HEK293 (cell line): ENCODE measurements around the gene KRT71.
A peak's percentile ranks its signal among the peaks of the same experiment; 100 is the strongest.

Experiments
- HOXA7 ChIP-seq: sonication (generic); formaldehyde crosslinking; IDR thresholded peaks from 2 replicates; pipeline ENCODE4 v1.8.1; 2022; ENCODE audit warnings: missing genetic modification reagents, borderline replicate concordance
- KLF16 ChIP-seq: fragments of 450-650 bp; formaldehyde crosslinking; IDR thresholded peaks from 2 replicates; pipeline ENCODE4 v1.5.1; 2017; ENCODE audit warnings: missing biosample characterization, missing genetic modification characterization
- KLF8 ChIP-seq: fragments of 450-650 bp; formaldehyde crosslinking; IDR thresholded peaks from 2 replicates; pipeline ENCODE4 v1.5.1; 2016; ENCODE audit warnings: missing biosample characterization, missing genetic modification characterization
- PRDM1 ChIP-seq: fragments of 450-650 bp; formaldehyde crosslinking; IDR thresholded peaks from 2 replicates; pipeline ENCODE4; 2016; ENCODE audit warnings: missing biosample characterization, missing genetic modification characterization
- SCRT2 ChIP-seq: fragments of 450-650 bp; formaldehyde crosslinking; IDR thresholded peaks from 2 replicates; pipeline ENCODE4 v1.5.1; 2016; ENCODE audit warnings: missing biosample characterization, missing genetic modification characterization
- SP7 ChIP-seq: fragments of 450-650 bp; formaldehyde crosslinking; IDR thresholded peaks from 2 replicates; pipeline ENCODE4 v1.5.1; 2016; ENCODE audit warnings: missing biosample characterization, missing genetic modification characterization
- YY2 ChIP-seq: fragments of 450-650 bp; formaldehyde crosslinking; IDR thresholded peaks from 2 replicates; pipeline ENCODE4 v1.5.1; 2016; ENCODE audit warnings: missing biosample characterization, missing genetic modification characterization
- ZBTB17 ChIP-seq: fragments of 450-650 bp; formaldehyde crosslinking; IDR thresholded peaks from 2 replicates; pipeline ENCODE4 v1.5.1; 2016; ENCODE audit warnings: missing biosample characterization, missing genetic modification characterization
- ZBTB21 ChIP-seq: fragments of 450-650 bp; formaldehyde crosslinking; IDR thresholded peaks from 2 replicates; pipeline ENCODE4 v1.5.1; 2017; ENCODE audit warnings: missing biosample characterization, missing genetic modification characterization
- ZEB2 ChIP-seq: fragments of 450-650 bp; formaldehyde crosslinking; IDR thresholded peaks from 2 replicates; pipeline ENCODE4 v1.5.1; 2016; ENCODE audit warnings: missing biosample characterization, missing genetic modification characterization
- ZFHX2 ChIP-seq: fragments of 450-650 bp; formaldehyde crosslinking; conservative IDR thresholded peaks from 2 replicates; pipeline ENCODE4 v1.5.1; 2016; ENCODE audit warnings: missing biosample characterization, missing genetic modification characterization
- ZFP37 ChIP-seq: fragments of 450-650 bp; formaldehyde crosslinking; IDR thresholded peaks from 2 replicates; pipeline ENCODE4 v1.5.1; 2016; ENCODE audit warnings: missing biosample characterization, missing genetic modification characterization
- ZFP41 ChIP-seq: fragments of 450-650 bp; formaldehyde crosslinking; IDR thresholded peaks from 2 replicates; pipeline ENCODE4 v1.5.1; 2016; ENCODE audit warnings: missing biosample characterization, missing genetic modification characterization, borderline replicate concordance
- ZIC2 ChIP-seq: fragments of 450-650 bp; formaldehyde crosslinking; IDR thresholded peaks from 2 replicates; pipeline ENCODE4 v1.5.1; 2016; ENCODE audit warnings: missing biosample characterization, missing genetic modification characterization
- ZNF10 ChIP-seq: fragments of 450-650 bp; formaldehyde crosslinking; IDR thresholded peaks from 2 replicates; pipeline ENCODE4 v1.5.1; 2017; ENCODE audit warnings: missing biosample characterization, missing genetic modification characterization
- ZNF112 ChIP-seq: fragments of 450-650 bp; formaldehyde crosslinking; IDR thresholded peaks from 2 replicates; pipeline ENCODE4 v1.5.0; 2017; ENCODE audit warnings: missing biosample characterization, missing genetic modification characterization
- ZNF133 ChIP-seq: fragments of 450-650 bp; formaldehyde crosslinking; IDR thresholded peaks from 2 replicates; pipeline ENCODE4 v1.5.1; 2016; ENCODE audit warnings: missing biosample characterization, missing genetic modification characterization
- ZNF138 ChIP-seq: fragments of 450-650 bp; formaldehyde crosslinking; IDR thresholded peaks from 2 replicates; pipeline ENCODE4 v1.5.1; 2016; ENCODE audit warnings: missing biosample characterization, missing genetic modification characterization, borderline replicate concordance
- ZNF155 ChIP-seq: fragments of 450-650 bp; formaldehyde crosslinking; IDR thresholded peaks from 2 replicates; pipeline ENCODE4 v1.5.1; 2016; ENCODE audit warnings: missing biosample characterization, missing genetic modification characterization
- ZNF248 ChIP-seq: fragments of 450-650 bp; formaldehyde crosslinking; IDR thresholded peaks from 2 replicates; pipeline ENCODE4 v1.5.1; 2017; ENCODE audit warnings: missing biosample characterization, missing genetic modification characterization
- ZNF335 ChIP-seq: fragments of 450-650 bp; formaldehyde crosslinking; conservative IDR thresholded peaks from 2 replicates; pipeline ENCODE4 v1.5.1; 2016; ENCODE audit warnings: missing biosample characterization, missing genetic modification characterization
- ZNF354C ChIP-seq: fragments of 450-650 bp; formaldehyde crosslinking; IDR thresholded peaks from 2 replicates; pipeline ENCODE4 v1.5.1; 2016; ENCODE audit warnings: missing biosample characterization, missing genetic modification characterization, low read depth, borderline replicate concordance
- ZNF510 ChIP-seq: fragments of 450-650 bp; formaldehyde crosslinking; IDR thresholded peaks from 2 replicates; pipeline ENCODE4 v1.5.1; 2018; ENCODE audit warnings: mild to moderate bottlenecking, missing genetic modification characterization, missing biosample characterization; ENCODE audit not compliant: insufficient replicate concordance
- ZNF529 ChIP-seq: fragments of 450-650 bp; formaldehyde crosslinking; IDR thresholded peaks from 2 replicates; pipeline ENCODE4 v1.5.1; 2017; ENCODE audit warnings: missing genetic modification characterization, missing biosample characterization; ENCODE audit not compliant: insufficient replicate concordance
- ZNF76 ChIP-seq: fragments of 450-650 bp; formaldehyde crosslinking; IDR thresholded peaks from 2 replicates; pipeline ENCODE4; 2016; ENCODE audit warnings: low read depth, missing biosample characterization, missing genetic modification characterization, borderline replicate concordance
- ZNF792 ChIP-seq: fragments of 450-650 bp; formaldehyde crosslinking; IDR thresholded peaks from 2 replicates; pipeline ENCODE4 v1.5.1; 2016; ENCODE audit warnings: missing biosample characterization, missing genetic modification characterization
- TF ChIP-seq, protein P1 (sequence below): fragments of 450-650 bp; formaldehyde crosslinking; conservative IDR thresholded peaks from 2 replicates; pipeline ENCODE4 v1.5.1; 2016; ENCODE audit warnings: low read depth, missing biosample characterization, missing genetic modification characterization
- TF ChIP-seq, protein P2 (sequence below): fragments of 450-650 bp; formaldehyde crosslinking; IDR thresholded peaks from 2 replicates; pipeline ENCODE4 v1.5.0; 2017; ENCODE audit warnings: missing biosample characterization, missing genetic modification characterization, borderline replicate concordance
- TF ChIP-seq, protein P3 (sequence below): fragments of 450-650 bp; formaldehyde crosslinking; IDR thresholded peaks from 2 replicates; pipeline ENCODE4 v1.5.1; 2017; ENCODE audit warnings: missing biosample characterization, missing genetic modification characterization
- TF ChIP-seq, protein P4 (sequence below): fragments of 450-650 bp; formaldehyde crosslinking; IDR thresholded peaks from 2 replicates; pipeline ENCODE4 v1.5.1; 2016; ENCODE audit warnings: missing biosample characterization, missing genetic modification characterization

The KRT71 gene

DNA sequence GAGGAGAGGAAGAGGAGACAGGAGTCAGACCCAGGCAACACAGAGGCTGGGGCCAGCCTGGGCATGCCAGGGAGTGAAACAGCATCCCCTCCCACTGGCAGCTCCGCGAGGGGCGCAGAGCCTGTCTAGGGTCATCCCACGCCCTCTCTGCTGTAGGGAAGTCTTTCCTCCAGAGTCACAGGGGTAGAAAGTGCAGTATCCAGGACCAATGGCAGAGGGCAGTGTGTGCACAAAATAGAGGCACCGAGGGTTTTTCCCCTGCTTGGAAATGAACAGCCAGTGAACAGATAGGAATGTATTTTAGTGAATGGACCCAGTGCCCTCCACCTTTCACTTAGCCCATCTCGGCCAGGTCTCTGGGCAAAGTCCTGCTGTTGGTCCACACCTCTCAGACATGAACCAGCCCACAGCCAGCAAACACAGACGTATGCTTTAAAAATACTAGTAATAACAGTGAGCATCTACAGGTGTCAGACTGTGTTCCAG lies 30.1 kb upstream of the KRT71 start (continued):
- TF ChIP-seq, protein P1, sequence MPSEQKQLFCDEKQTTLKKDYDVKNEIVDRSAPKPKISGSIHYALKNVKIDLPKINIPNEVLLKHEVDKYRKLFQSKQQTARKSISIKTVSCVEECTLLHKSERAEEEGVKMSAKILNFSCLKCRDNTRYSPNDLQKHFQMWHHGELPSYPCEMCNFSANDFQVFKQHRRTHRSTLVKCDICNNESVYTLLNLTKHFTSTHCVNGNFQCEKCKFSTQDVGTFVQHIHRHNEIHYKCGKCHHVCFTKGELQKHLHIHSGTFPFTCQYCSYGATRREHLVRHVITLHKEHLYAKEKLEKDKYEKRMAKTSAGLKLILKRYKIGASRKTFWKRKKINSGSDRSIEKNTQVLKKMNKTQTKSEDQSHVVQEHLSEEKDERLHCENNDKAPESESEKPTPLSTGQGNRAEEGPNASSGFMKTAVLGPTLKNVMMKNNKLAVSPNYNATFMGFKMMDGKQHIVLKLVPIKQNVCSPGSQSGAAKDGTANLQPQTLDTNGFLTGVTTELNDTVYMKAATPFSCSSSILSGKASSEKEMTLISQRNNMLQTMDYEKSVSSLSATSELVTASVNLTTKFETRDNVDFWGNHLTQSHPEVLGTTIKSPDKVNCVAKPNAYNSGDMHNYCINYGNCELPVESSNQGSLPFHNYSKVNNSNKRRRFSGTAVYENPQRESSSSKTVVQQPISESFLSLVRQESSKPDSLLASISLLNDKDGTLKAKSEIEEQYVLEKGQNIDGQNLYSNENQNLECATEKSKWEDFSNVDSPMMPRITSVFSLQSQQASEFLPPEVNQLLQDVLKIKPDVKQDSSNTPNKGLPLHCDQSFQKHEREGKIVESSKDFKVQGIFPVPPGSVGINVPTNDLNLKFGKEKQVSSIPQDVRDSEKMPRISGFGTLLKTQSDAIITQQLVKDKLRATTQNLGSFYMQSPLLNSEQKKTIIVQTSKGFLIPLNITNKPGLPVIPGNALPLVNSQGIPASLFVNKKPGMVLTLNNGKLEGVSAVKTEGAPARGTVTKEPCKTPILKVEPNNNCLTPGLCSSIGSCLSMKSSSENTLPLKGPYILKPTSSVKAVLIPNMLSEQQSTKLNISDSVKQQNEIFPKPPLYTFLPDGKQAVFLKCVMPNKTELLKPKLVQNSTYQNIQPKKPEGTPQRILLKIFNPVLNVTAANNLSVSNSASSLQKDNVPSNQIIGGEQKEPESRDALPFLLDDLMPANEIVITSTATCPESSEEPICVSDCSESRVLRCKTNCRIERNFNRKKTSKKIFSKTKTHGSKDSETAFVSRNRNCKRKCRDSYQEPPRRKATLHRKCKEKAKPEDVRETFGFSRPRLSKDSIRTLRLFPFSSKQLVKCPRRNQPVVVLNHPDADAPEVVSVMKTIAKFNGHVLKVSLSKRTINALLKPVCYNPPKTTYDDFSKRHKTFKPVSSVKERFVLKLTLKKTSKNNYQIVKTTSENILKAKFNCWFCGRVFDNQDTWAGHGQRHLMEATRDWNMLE: no peak
- TF ChIP-seq, protein P2, sequence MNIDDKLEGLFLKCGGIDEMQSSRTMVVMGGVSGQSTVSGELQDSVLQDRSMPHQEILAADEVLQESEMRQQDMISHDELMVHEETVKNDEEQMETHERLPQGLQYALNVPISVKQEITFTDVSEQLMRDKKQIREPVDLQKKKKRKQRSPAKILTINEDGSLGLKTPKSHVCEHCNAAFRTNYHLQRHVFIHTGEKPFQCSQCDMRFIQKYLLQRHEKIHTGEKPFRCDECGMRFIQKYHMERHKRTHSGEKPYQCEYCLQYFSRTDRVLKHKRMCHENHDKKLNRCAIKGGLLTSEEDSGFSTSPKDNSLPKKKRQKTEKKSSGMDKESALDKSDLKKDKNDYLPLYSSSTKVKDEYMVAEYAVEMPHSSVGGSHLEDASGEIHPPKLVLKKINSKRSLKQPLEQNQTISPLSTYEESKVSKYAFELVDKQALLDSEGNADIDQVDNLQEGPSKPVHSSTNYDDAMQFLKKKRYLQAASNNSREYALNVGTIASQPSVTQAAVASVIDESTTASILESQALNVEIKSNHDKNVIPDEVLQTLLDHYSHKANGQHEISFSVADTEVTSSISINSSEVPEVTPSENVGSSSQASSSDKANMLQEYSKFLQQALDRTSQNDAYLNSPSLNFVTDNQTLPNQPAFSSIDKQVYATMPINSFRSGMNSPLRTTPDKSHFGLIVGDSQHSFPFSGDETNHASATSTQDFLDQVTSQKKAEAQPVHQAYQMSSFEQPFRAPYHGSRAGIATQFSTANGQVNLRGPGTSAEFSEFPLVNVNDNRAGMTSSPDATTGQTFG (tag by site-specific recombination): no peak
- TF ChIP-seq ZNF10 (tag by site-specific recombination): no peak
- TF ChIP-seq SP7 (tag by site-specific recombination): peak; percentile 28; the same call in 1 of the 2 replicates
- TF ChIP-seq, protein P3, sequence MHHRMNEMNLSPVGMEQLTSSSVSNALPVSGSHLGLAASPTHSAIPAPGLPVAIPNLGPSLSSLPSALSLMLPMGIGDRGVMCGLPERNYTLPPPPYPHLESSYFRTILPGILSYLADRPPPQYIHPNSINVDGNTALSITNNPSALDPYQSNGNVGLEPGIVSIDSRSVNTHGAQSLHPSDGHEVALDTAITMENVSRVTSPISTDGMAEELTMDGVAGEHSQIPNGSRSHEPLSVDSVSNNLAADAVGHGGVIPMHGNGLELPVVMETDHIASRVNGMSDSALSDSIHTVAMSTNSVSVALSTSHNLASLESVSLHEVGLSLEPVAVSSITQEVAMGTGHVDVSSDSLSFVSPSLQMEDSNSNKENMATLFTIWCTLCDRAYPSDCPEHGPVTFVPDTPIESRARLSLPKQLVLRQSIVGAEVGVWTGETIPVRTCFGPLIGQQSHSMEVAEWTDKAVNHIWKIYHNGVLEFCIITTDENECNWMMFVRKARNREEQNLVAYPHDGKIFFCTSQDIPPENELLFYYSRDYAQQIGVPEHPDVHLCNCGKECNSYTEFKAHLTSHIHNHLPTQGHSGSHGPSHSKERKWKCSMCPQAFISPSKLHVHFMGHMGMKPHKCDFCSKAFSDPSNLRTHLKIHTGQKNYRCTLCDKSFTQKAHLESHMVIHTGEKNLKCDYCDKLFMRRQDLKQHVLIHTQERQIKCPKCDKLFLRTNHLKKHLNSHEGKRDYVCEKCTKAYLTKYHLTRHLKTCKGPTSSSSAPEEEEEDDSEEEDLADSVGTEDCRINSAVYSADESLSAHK: no peak
- no peak for TF ChIP-seq ZNF155 (tag by site-specific recombination)
- no peak for TF ChIP-seq ZNF76 (tag by site-specific recombination)
- no peak for TF ChIP-seq ZNF248 (tag by site-specific recombination)
- TF ChIP-seq ZEB2: no peak
- no peak for TF ChIP-seq KLF8 (tag by site-specific recombination)
- 0 out of 2 replicates have a peak, but pooled peaks have one; percentile 23 for TF ChIP-seq PRDM1 (tag by site-specific recombination)
- TF ChIP-seq ZNF112 (tag by site-specific recombination): no peak
- TF ChIP-seq KLF16: no peak
- peak; percentile 29; the same call in 1 of the 2 replicates for TF ChIP-seq ZNF335 (tag by site-specific recombination)
- TF ChIP-seq ZNF510 (tag by site-specific recombination): no peak
- TF ChIP-seq ZNF354C (tag by site-specific recombination): no peak
- TF ChIP-seq ZFP41 (tag by site-specific recombination): no peak
- no peak for TF ChIP-seq ZNF138 (tag by site-specific recombination)
- TF ChIP-seq ZIC2 (tag by site-specific recombination): peak; percentile 85
- TF ChIP-seq ZFHX2 (tag by site-specific recombination): peak; percentile 93
- TF ChIP-seq SCRT2 (tag by site-specific recombination): peak; percentile 92
- TF ChIP-seq ZNF792: no peak
- TF ChIP-seq ZBTB17 (tag by site-specific recombination): peak; percentile 36; the same call in 1 of the 2 replicates
- TF ChIP-seq YY2 (tag by site-specific recombination): no peak
- no peak for TF ChIP-seq ZBTB21 (tag by site-specific recombination)
- TF ChIP-seq, protein P4, sequence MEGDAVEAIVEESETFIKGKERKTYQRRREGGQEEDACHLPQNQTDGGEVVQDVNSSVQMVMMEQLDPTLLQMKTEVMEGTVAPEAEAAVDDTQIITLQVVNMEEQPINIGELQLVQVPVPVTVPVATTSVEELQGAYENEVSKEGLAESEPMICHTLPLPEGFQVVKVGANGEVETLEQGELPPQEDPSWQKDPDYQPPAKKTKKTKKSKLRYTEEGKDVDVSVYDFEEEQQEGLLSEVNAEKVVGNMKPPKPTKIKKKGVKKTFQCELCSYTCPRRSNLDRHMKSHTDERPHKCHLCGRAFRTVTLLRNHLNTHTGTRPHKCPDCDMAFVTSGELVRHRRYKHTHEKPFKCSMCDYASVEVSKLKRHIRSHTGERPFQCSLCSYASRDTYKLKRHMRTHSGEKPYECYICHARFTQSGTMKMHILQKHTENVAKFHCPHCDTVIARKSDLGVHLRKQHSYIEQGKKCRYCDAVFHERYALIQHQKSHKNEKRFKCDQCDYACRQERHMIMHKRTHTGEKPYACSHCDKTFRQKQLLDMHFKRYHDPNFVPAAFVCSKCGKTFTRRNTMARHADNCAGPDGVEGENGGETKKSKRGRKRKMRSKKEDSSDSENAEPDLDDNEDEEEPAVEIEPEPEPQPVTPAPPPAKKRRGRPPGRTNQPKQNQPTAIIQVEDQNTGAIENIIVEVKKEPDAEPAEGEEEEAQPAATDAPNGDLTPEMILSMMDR (tag by site-specific recombination): peak; percentile 68
- no peak for TF ChIP-seq ZFP37 (tag by site-specific recombination)
- TF ChIP-seq ZNF529 (tag by site-specific recombination): no peak
- TF ChIP-seq HOXA7 (CRISPR knock-in tag): no peak
- no peak for TF ChIP-seq ZNF133
